K562 (cell line): ENCODE results near the gene AFF3. TPM values are rescaled to one million over a fixed set of nuclear protein-coding genes. Genes with fewer than 3 reads are reported as not detected.

Experiments
- ATAC-seq: fragments of 200-7000 bp; cut with Tn5 transposase; 3 replicates; pipeline ENCODE4 v1.9.1; 2020; ENCODE audit warnings: moderate library complexity
- BruUV-seq: library from RNA; stranded (reverse); fragments of 400-500 nt; replicated peaks from 2 replicates; lab custom pipeline; 2021; lab: Mats Ljungman, UMichigan
- CTCF ChIA-PET: fragments of 300-600 bp; formaldehyde crosslinking; extraction: SDS; loops from one replicate; lab custom pipeline; 2021; ENCODE audit warnings: low intra/inter-chr PET ratio; lab: Yijun Ruan, JAX
- POLR2A ChIA-PET: fragments of 300-600, 350-650 bp; sonication (Branson Sonifier 250); formaldehyde crosslinking; extraction: SDS; loops from one replicate; lab custom pipeline; 2021; ENCODE audit warnings: antibody characterized with exemption, inconsistent platforms; lab: Yijun Ruan, JAX
- DNase-seq, 4 experiments: peaks; one replicate each; pipeline versions ENCODE4 v3.0.0 to v3.0.0-alpha.2; 2011 to 2018; ENCODE audit warnings: low spot score in 3 of 4, mixed read lengths in 3 of 4; ENCODE audit errors: extremely low read depth in 1 of 4
- FAIRE-seq: peaks from 2 replicates; lab custom pipeline; 2011; peaks lifted over from hg19 to GRCh38; lab: Jason Lieb, UNC
- H2AFZ ChIP-seq: 2 replicates; pipeline ENCODE4 v1.6.0; 2011; ENCODE audit warnings: low read depth, low read length, control low read depth, inconsistent platforms
- H3K27ac ChIP-seq: fragments of 200-600 bp; 3 replicates; pipeline ENCODE4 v1.8.0; 2011; ENCODE audit warnings: low read depth, mild to moderate bottlenecking, control low read depth, inconsistent platforms, low read length, moderate library complexity, mixed read lengths; ENCODE audit errors: extremely low read depth
- H3K27me3 ChIP-seq, 2 experiments: fragments of 300-600 bp in 1 of 2; 2 replicates in 1 of 2; 3 replicates in 1 of 2; pipeline versions ENCODE4 v1.6.0 to v1.8.0; 2011; ENCODE audit warnings: inconsistent platforms in 2 of 2, low read length in 2 of 2, mild to moderate bottlenecking in 1 of 2, mixed read lengths in 1 of 2, moderate library complexity in 1 of 2; ENCODE audit not compliant: control insufficient read depth in 2 of 2, insufficient read depth in 2 of 2
- H3K36me3 ChIP-seq: fragments of 300-600 bp; 3 replicates; pipeline ENCODE4 v1.8.0; 2011; ENCODE audit warnings: mild to moderate bottlenecking, low read length, inconsistent platforms; ENCODE audit not compliant: control insufficient read depth, insufficient read depth
- H3K4me1 ChIP-seq, 2 experiments: fragments of 200-600 bp in 1 of 2; replicated peaks in 1 of 2; 2 replicates in 1 of 2; 3 replicates in 1 of 2; pipeline versions ENCODE4 v1.5.1 to v1.8.0; 2011; ENCODE audit warnings: inconsistent platforms in 2 of 2, low read length in 2 of 2, mild to moderate bottlenecking in 1 of 2, mixed read lengths in 1 of 2, moderate library complexity in 1 of 2; ENCODE audit not compliant: control insufficient read depth in 2 of 2, insufficient read depth in 2 of 2
- H3K4me2 ChIP-seq: 2 replicates; pipeline ENCODE4 v1.6.1; 2011; ENCODE audit warnings: low read length, control low read depth, inconsistent platforms, mixed read lengths; ENCODE audit not compliant: insufficient read depth
- H3K4me3 ChIP-seq: fragments of 200-600 bp; sonication (generic), shearing (Covaris generic); 2 replicates; pipeline ENCODE4 v1.5.1; 2016; ENCODE audit warnings: control low read depth, inconsistent platforms
- H3K79me2 ChIP-seq: fragments of 200-600 bp; 3 replicates; pipeline ENCODE4 v1.8.0; 2011; ENCODE audit warnings: low read length, inconsistent platforms; ENCODE audit not compliant: control insufficient read depth, insufficient read depth
- H3K9ac ChIP-seq, 2 experiments: 2 replicates each; pipeline versions ENCODE4 v1.6.0 to v1.6.1; 2011; ENCODE audit warnings: low read depth in 2 of 2, low read length in 2 of 2, control low read depth in 1 of 2, inconsistent platforms in 1 of 2, mild to moderate bottlenecking in 1 of 2, mixed read lengths in 1 of 2; ENCODE audit not compliant: insufficient read depth in 1 of 2
- H3K9me1 ChIP-seq: one replicate; pipeline ENCODE4 v1.6.0; 2011; ENCODE audit warnings: inconsistent platforms, mild to moderate bottlenecking, low read length, moderate library complexity; ENCODE audit not compliant: control insufficient read depth, insufficient read depth
- H3K9me3 ChIP-seq: replicated peaks from 2 replicates; pipeline ENCODE4 v1.5.1; 2011; ENCODE audit warnings: low read depth, low read length, inconsistent platforms; ENCODE audit not compliant: control insufficient read depth, insufficient read depth
- H4K20me1 ChIP-seq: replicated peaks from 2 replicates; pipeline ENCODE4 v1.6.1; 2011; ENCODE audit warnings: low read length, inconsistent platforms, mixed read lengths; ENCODE audit not compliant: control insufficient read depth, insufficient read depth
- EP300 ChIP-seq: IDR thresholded peaks from 2 replicates; pipeline ENCODE4 v1.6.1; 2012; ENCODE audit warnings: low read length, improper control_type of control experiment
- ETV1 ChIP-seq: fragments of 450-650 bp; conservative IDR thresholded peaks from 2 replicates; pipeline ENCODE4 v1.6.1; 2016; ENCODE audit warnings: missing genetic modification characterization, control low read depth, low read depth, missing compliant biosample characterization
- FOXP1 ChIP-seq: sonication (generic); formaldehyde crosslinking; IDR thresholded peaks from 2 replicates; pipeline ENCODE4 v1.8.0; 2022; ENCODE audit warnings: mild to moderate bottlenecking, missing genetic modification reagents
- HMG20B ChIP-seq: fragments of 250-450 bp; sonication (Bioruptor Pico); IDR thresholded peaks from 2 replicates; pipeline ENCODE4 v1.5.0; 2021; ENCODE audit warnings: mild to moderate bottlenecking
- HMGN3 ChIP-seq: IDR thresholded peaks from 2 replicates; pipeline ENCODE4 v1.6.1; 2011; ENCODE audit warnings: borderline replicate concordance, low read depth, mild to moderate bottlenecking, mixed read lengths, low read length; ENCODE audit not compliant: insufficient read length; ENCODE audit errors: extremely low read depth
- JUNB ChIP-seq: fragments of 450-650 bp; formaldehyde crosslinking; conservative IDR thresholded peaks from 2 replicates; pipeline ENCODE4 v1.4.0; 2020; ENCODE audit warnings: mild to moderate bottlenecking
- KLF16 ChIP-seq: IDR thresholded peaks from 2 replicates; pipeline ENCODE4 v1.6.1; 2016; ENCODE audit warnings: antibody characterized with exemption
- MEIS2 ChIP-seq: fragments of 450-650 bp; IDR thresholded peaks from 2 replicates; pipeline ENCODE4 v1.6.1; 2014; ENCODE audit warnings: mild to moderate bottlenecking; ENCODE audit not compliant: partially characterized antibody
- SPI1 ChIP-seq: IDR thresholded peaks from 2 replicates; pipeline ENCODE4 v1.6.1; 2011; ENCODE audit warnings: low read depth, low read length, control low read depth, borderline replicate concordance
- TCFL5 ChIP-seq: fragments of 250-450 bp; sonication (Bioruptor Pico); conservative IDR thresholded peaks from 2 replicates; pipeline ENCODE4 v1.6.1; 2021; ENCODE audit warnings: mild to moderate bottlenecking, moderate library complexity, matching md5 sums
- YBX1 ChIP-seq: fragments of 450-650 bp; IDR thresholded peaks from 2 replicates; pipeline ENCODE4 v1.7.1; 2016; ENCODE audit warnings: mild to moderate bottlenecking
- ZBTB34 ChIP-seq: fragments of 250-450 bp; sonication (Bioruptor Pico); IDR thresholded peaks from 2 replicates; pipeline ENCODE4 v1.8.0; 2021; ENCODE audit warnings: mild to moderate bottlenecking, moderate library complexity
- ZNF3 ChIP-seq: fragments of 250-450 bp; sonication (Bioruptor Pico); IDR thresholded peaks from 2 replicates; pipeline ENCODE4 v1.5.0; 2021; ENCODE audit warnings: mild to moderate bottlenecking, moderate library complexity
- ZNF609 ChIP-seq: sonication (generic); formaldehyde crosslinking; IDR thresholded peaks from 2 replicates; pipeline ENCODE4 v1.8.1; 2023; ENCODE audit warnings: missing genetic modification reagents, mild to moderate bottlenecking, borderline replicate concordance
- WGBS: fragments of 100-300 bp; shearing (Covaris generic); methylation state at CpG from one replicate; pipeline ENCODE4 v1.1.6; 2016; ENCODE audit warnings: low coverage, mixed read lengths; ENCODE audit not compliant: insufficient coverage; ENCODE audit errors: missing lambda C conversion rate; 5-methylcytosine and 5-hydroxymethylcytosine counted together
- in situ Hi-C: fragments of 300-500 bp; cut with MboI; formaldehyde crosslinking; loops from 4 replicates; pipeline ENCODE4 v1.15.0; 2018; ENCODE audit warnings: inconsistent platforms, mixed read lengths
- intact Hi-C: fragments of 100-400 bp; cut with micrococcal nuclease; formaldehyde crosslinking; loops from 2 replicates; pipeline ENCODE4 v1.14.2; 2022
- polyA plus RNA-seq, 8 experiments: library from polyadenylated mRNA; depleted of rRNA in 4 of 8; stranded (reverse) in 5 of 8; unstranded in 3 of 8; fragments of >200 nt; fragmentation: Nextera tagmentation in 2 of 8; fragmentation: Illumina TruSeq in 1 of 8; extraction: Ambion mirVana in 2 of 8; extraction: Trizol in 1 of 8; gene quantifications; 2 replicates each; pipeline versions ENCODE4 v1.2.1 to v1.2.3, GENCODE V29; 2011 to 2014; ENCODE audit warnings: inconsistent platforms in 1 of 8, missing spikeins in 1 of 8
- total RNA-seq, 7 experiments: library from RNA; depleted of rRNA in 6 of 7; stranded (reverse); fragments of >200 nt in 6 of 7; fragmentation: Illumina TruSeq in 2 of 7; extraction: Trizol in 2 of 7; gene quantifications; 2 replicates each; pipeline versions ENCODE4 v1.2.1 to v1.2.3, GENCODE V29; 2011 to 2021; ENCODE audit warnings: low replicate concordance in 1 of 7

Gene AFF3
- total and polyA plus RNA-seq, 9 of the 15 experiments (the other 6 are each of a cell fraction or from before 2014, with no cell fraction given): 0.02 to 0.11 TPM; not detected in 7

- POLR2A ChIA-PET: interaction anchor here (1.3 kb wide), 1 partner anchor 13 kb away, joined by 3 read pairs; no protein-coding TSS in a partner anchor
- Histone ChIP-seq H3K9ac (no peak overlapping the region), H3K9me3 (no peaks in the 10 kb centered on the region), H4K20me1 (no peaks in the 10 kb centered on the region), H3K79me2 (no peaks in the 10 kb centered on the region), H3K27me3 (peaks cover 2 to 9% of the 10 kb centered on the region in 2 experiments; a peak in 1 of 5 replicates), H3K27ac (no peak overlapping the region), H3K4me3 (no peak overlapping the region), H3K36me3 (no peaks in the 10 kb centered on the region), H2AFZ (no peak overlapping the region), H3K4me1 (no peaks in the 10 kb centered on the region), H3K9me1 (no peaks in the 10 kb centered on the region), H3K4me2 (no peak overlapping the region)
- 3% methylated on average over 5 of the region's 5 CpGs for WGBS
- intact Hi-C loops (no loop called here), in situ Hi-C loops (no loop called here)
- no TSS peak for BruUV-seq
- TF ChIP-seq SPI1 (no peak), MEIS2 (no peak), TCFL5 (CRISPR knock-in tag) (no peak), EP300 (no peak), JUNB (no peak), YBX1 (no peak), ZNF3 (no peak), ETV1 (tag) (no peak), ZBTB34 (CRISPR knock-in tag) (no peak), HMG20B (no peak), ZNF609 (CRISPR knock-in tag) (no peak), HMGN3 (no peak), KLF16 (no peak), FOXP1 (CRISPR knock-in tag) (no peak)
- no peak for FAIRE-seq
- CTCF ChIA-PET: no interaction called here
- DNase-seq: no peak
- ATAC-seq: no peak
Observed at GRCh38 chr2:100053087-100053885, 89.1 kb downstream of the AFF3 start.
